HG03025 (cell line): ENCODE data around the gene C1QTNF6.

Experiments
- ATAC-seq: cut with Tn5 transposase; IDR thresholded peaks from one replicate; pipeline ENCODE4 v1.9.1; 2021; ENCODE audit warnings: mild to moderate bottlenecking, moderate library complexity; ENCODE audit not compliant: unreplicated experiment, low FRiP score

Gene C1QTNF6

DNA sequence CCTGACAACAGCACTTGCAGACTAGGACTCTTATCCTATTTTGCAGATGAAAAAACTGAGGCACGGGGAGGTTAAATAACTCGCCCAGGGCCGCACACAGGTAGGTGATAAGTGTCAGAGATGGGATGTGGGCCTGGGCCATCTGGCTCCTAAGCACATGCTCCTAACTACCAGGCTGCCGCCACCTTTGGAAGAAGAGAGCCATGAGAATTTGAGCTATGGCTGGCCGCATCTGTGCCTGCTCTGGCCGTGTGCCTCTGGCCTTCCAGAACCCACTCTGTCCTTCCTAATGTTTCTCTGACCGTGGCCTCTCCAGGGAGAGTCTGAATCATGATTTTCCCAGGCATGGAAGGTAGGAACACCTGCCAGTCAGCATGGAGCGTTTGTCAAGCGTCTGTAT is 23.0 kb downstream of the C1QTNF6 start:
- ATAC-seq = no peak

DNA sequence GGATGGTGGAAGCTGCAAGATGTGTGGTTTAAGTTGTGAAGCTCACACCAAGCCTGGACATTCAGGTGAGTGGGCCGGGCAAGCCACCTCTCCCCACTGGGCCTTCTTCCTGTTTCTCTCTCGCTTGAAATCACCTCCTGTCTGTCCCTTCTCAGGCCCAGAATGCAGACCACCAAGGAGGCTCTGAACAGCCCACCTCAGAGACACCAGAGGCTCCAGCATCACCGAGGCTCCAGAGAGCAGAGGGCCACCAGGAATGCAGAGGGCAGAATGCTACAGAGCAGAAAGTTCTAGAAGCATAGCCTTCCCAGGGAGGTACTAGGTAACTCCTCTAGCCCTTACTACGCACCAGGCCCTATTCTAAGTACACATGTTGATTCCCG is 23.6 kb downstream of the C1QTNF6 start:
- ATAC-seq = no peak

GRCh38 chr22:37163575-37164504 is 24.2 kb downstream of the C1QTNF6 start:
- ATAC-seq = no peak

- ATAC-seq = no peak
Observed at GRCh38 chr22:37163096-37163489, 25.0 kb downstream of the C1QTNF6 start.

GRCh38 chr22:37162221-37163095 is 25.6 kb downstream of the C1QTNF6 start:
- ATAC-seq = no peak

DNA sequence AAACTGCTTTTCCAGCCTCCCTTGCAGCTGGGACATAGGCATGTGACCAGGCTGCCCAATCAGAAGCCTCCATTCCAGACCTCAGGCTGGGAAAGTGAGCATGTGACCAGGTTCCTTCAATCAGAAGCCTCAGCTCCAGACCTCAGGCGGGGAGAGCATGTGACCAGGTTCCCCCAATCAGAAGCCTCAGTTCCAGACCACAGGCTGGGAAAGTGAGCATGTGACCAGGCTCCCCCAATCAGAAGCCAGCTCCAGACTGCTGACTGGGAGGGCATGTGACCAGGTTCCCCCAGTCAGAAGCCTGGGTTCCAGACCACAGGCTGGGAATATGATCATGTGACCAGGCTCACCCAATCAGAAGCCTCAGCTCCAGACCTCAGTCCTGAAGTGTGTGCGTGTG is 26.6 kb downstream of the C1QTNF6 start:
- no peak for ATAC-seq

GRCh38 chr22:37160027-37160426 is 28.0 kb downstream of the C1QTNF6 start:
- no peak for ATAC-seq

DNA sequence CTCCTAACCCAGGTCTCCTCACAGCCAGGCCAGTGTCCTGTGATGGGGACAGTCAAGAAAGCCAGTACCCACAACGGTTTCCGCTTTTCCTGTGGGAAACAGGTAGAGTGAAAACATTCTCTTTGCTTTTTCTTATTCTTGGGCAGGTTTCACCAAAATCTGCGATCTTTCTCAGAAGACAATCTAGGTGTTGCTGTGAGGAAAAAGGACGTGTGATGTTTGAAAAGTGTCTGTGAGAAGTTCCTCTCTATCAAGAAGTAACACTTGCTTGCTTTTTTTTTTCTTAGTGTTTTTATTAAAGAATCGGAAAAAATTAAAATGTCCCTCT is 29.1 kb downstream of the C1QTNF6 start:
- no peak for ATAC-seq

GRCh38 chr22:37157516-37158285 is 30.3 kb downstream of the C1QTNF6 start:
- ATAC-seq = no peak

GRCh38 chr22:37156686-37157435 is 31.2 kb downstream of the C1QTNF6 start:
- ATAC-seq = no peak

- no peak for ATAC-seq
Observed at GRCh38 chr22:37155971-37156370, 32.1 kb downstream of the C1QTNF6 start.

GRCh38 chr22:37154925-37155712 is 32.9 kb downstream of the C1QTNF6 start:
- no peak for ATAC-seq

GRCh38 chr22:37153901-37154300 is 34.1 kb downstream of the C1QTNF6 start:
- no peak for ATAC-seq

DNA sequence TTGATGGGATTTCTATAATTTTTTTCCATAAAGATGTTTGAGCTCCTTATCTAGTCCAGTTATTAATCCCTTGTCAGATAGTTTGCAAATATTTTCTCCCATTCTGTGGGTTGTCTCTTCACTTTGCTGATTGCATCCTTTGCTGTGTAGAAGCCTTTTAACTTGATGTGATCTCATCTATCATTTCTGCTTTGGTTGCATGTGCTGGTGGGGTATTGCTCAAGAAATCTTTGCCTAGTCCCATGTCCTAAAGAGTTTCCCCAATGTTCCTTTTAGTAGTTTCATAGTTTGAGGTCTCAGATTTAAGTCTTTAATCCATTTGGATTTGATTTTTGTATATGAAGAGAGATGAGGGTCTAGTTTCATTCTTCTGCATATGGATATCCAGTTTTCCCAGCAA is 36.6 kb downstream of the C1QTNF6 start:
- no peak for ATAC-seq

DNA sequence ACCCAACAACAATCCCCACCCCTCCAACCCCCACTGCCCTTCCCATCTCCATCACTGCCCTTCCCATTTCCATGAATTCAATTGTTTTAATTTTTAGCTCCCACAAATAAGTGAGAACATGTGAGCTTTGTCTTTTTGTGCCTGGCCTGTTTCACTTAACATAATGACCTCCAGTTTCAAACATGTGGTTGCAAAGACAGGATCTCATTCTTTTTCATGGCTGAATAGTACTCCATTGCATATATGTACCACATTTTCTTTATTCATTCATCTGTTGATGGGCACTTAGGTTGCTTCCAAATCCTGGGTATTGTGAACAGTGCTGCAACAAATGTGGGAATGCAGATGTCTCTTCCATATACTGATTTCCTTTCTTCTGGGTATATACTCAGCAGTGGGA is 37.3 kb downstream of the C1QTNF6 start:
- no peak for ATAC-seq

GRCh38 chr22:37148742-37149665 is 39.0 kb downstream of the C1QTNF6 start:
- ATAC-seq = peak; percentile 20

DNA sequence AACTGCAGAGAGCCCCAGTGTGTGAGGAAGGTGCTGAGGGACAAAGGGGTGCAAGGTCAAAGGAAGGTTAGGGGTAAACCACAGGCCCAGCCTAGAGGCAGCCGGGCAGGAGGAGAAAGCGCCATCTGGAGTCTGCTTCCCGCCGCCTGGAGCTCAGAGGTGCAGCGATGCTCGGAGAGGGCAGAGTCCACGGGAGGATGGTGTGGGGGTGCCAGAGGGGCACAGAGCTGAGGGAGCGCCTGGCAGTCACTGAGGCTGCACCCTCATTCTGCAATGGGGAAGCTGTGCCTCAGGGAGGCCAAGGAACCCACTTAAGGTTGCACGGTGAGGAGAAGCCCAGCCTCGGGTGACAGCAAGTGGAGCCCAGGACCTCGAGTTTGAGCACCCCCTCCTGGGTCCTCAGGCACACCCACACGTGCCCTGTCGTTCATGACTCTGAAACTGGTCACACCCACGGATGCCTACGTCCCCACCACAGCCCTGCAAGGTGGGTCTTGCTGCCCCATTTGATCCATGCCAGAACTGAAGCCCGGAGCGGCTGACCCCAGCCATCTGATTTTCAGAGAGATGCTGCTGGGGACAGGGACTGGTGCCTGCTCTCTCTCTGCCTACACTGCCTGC is 39.9 kb downstream of the C1QTNF6 start:
- ATAC-seq = no peak
